HCT116 (cell line): ENCODE measurements around the gene CEMIP2. TPM values are rescaled to one million over a fixed set of nuclear protein-coding genes. Genes with fewer than 3 reads are reported as not detected.

ENCODE experiments used
- ATAC-seq: fragments of 200-7000 bp; cut with Tn5 transposase; 2 replicates; pipeline ENCODE4 v1.9.1; 2020; ENCODE audit warnings: mild to moderate bottlenecking, moderate library complexity
- BruUV-seq: library from RNA; stranded (reverse); fragments of 400-500 nt; replicated peaks from 2 replicates; lab custom pipeline; 2021; lab: Mats Ljungman, UMichigan
- CTCF ChIA-PET: fragments of 300-600 bp; sonication (Branson Sonifier 250); formaldehyde crosslinking; loops from one replicate; lab custom pipeline; 2021; ENCODE audit warnings: antibody characterized with exemption; lab: Charles Lee
- POLR2A ChIA-PET: fragments of 300-600, 350-600 bp; sonication (Branson Sonifier 250); formaldehyde crosslinking; loops from one replicate; lab custom pipeline; 2021; ENCODE audit warnings: antibody characterized with exemption; lab: Charles Lee
- RAD21 ChIA-PET, 2 experiments: fragments of 300-600 bp; sonication (Branson Sonifier 250); formaldehyde crosslinking; loops; one replicate each; lab custom pipeline; 2023; ENCODE audit warnings: low total read pairs in 2 of 2; ENCODE audit not compliant: uncharacterized antibody in 2 of 2, unreplicated experiment in 2 of 2, low non-redundant PET in 1 of 2; lab: Charles Lee
- DNase-seq: peaks from one replicate; pipeline ENCODE4 v3.0.0-alpha.2; 2010; ENCODE audit warnings: low read depth, low spot score
- H2AFZ ChIP-seq: fragments of 200-600 bp; shearing (Covaris generic), sonication (generic); 2 replicates; pipeline ENCODE4 v1.6.1; 2017; ENCODE audit warnings: low read depth, mixed run types, mixed read lengths, antibody characterized with exemption, low read length; ENCODE audit not compliant: poor library complexity, severe bottlenecking
- H3K27ac ChIP-seq: 2 replicates; pipeline ENCODE4 v1.5.1; 2012; ENCODE audit warnings: low read depth, low read length
- H3K27me3 ChIP-seq: fragments of 200-600 bp; sonication (generic); 2 replicates; pipeline ENCODE4 v1.6.1; 2016; ENCODE audit warnings: mixed run types, low read length, mixed read lengths; ENCODE audit not compliant: insufficient read depth
- H3K36me3 ChIP-seq, 2 experiments: fragments of 200-500 bp in 1 of 2; fragments of 200-600 bp in 1 of 2; sonication (Bioruptor generic) in 1 of 2; sonication (generic) in 1 of 2; 2 replicates each; pipeline versions ENCODE4 v1.5.1 to v1.6.1; 2014 to 2016; ENCODE audit warnings: low read length in 2 of 2, inconsistent platforms in 1 of 2, mixed read lengths in 1 of 2, mixed run types in 1 of 2; ENCODE audit not compliant: insufficient read depth in 2 of 2, control insufficient read depth in 1 of 2
- H3K4me1 ChIP-seq, 2 experiments: fragments of 200-600 bp in 1 of 2; sonication (generic) in 1 of 2; 2 replicates each; pipeline versions ENCODE4 v1.5.1 to v1.6.1; 2012 to 2017; ENCODE audit warnings: low read length in 2 of 2, inconsistent platforms in 1 of 2, mild to moderate bottlenecking in 1 of 2, mixed read lengths in 1 of 2, mixed run types in 1 of 2, moderate library complexity in 1 of 2; ENCODE audit not compliant: insufficient read depth in 2 of 2, control insufficient read depth in 1 of 2
- H3K4me2 ChIP-seq: fragments of 200-600 bp; sonication (generic); 2 replicates; pipeline ENCODE4 v1.6.1; 2017; ENCODE audit warnings: mixed run types, low read length, mixed read lengths
- H3K4me3 ChIP-seq, 2 experiments: fragments of 200-600 bp in 1 of 2; sonication (generic) in 1 of 2; replicated peaks in 1 of 2; 2 replicates each; pipeline ENCODE4 v1.5.1; 2011 to 2016; ENCODE audit warnings: low read length in 2 of 2, control low read depth in 1 of 2, low read depth in 1 of 2, mild to moderate bottlenecking in 1 of 2, mixed read lengths in 1 of 2, mixed run types in 1 of 2
- H3K79me2 ChIP-seq: fragments of 200-600 bp; sonication (generic); 2 replicates; pipeline ENCODE4 v1.6.1; 2017; ENCODE audit warnings: mild to moderate bottlenecking, mixed run types, low read length, moderate library complexity, mixed read lengths; ENCODE audit not compliant: insufficient read depth
- H3K9ac ChIP-seq: fragments of 200-600 bp; sonication (generic); 2 replicates; pipeline ENCODE4 v1.6.1; 2016; ENCODE audit warnings: low read length, mixed read lengths
- H3K9me2 ChIP-seq: fragments of 200-600 bp; sonication (generic), shearing (Covaris generic); 2 replicates; pipeline ENCODE4 v1.6.1; 2017; ENCODE audit warnings: mixed run types, mild to moderate bottlenecking, moderate library complexity; ENCODE audit not compliant: insufficient read depth
- H3K9me3 ChIP-seq, 2 experiments: fragments of 200-500 bp in 1 of 2; fragments of 200-600 bp in 1 of 2; sonication (Bioruptor generic) in 1 of 2; sonication (generic) in 1 of 2; 2 replicates each; pipeline ENCODE4 v1.6.1; 2014 to 2017; ENCODE audit warnings: low read length in 2 of 2, mixed read lengths in 2 of 2, inconsistent platforms in 1 of 2, low read depth in 1 of 2, mild to moderate bottlenecking in 1 of 2, mixed run types in 1 of 2, moderate library complexity in 1 of 2; ENCODE audit not compliant: control insufficient read depth in 1 of 2, insufficient read depth in 1 of 2
- H4K20me1 ChIP-seq: fragments of 200-600 bp; sonication (generic), shearing (Covaris generic); 2 replicates; pipeline ENCODE4 v1.6.1; 2017; ENCODE audit warnings: mixed run types, mild to moderate bottlenecking, moderate library complexity; ENCODE audit not compliant: insufficient read depth
- ATF3 ChIP-seq: IDR thresholded peaks from 2 replicates; pipeline ENCODE4 v1.6.1; 2012
- CBX3 ChIP-seq: IDR thresholded peaks from 2 replicates; pipeline ENCODE4 v1.6.1; 2012; ENCODE audit warnings: low read depth
- EGR1 ChIP-seq: IDR thresholded peaks from 2 replicates; pipeline ENCODE4 v1.6.1; 2012; ENCODE audit warnings: low read depth
- EZH2phosphoT487 ChIP-seq: fragments of 200-600 bp; IDR thresholded peaks from 2 replicates; pipeline ENCODE4 v1.6.1; 2018; ENCODE audit warnings: antibody characterized with exemption, borderline replicate concordance
- MAX ChIP-seq: IDR thresholded peaks from 2 replicates; pipeline ENCODE4 v1.6.1; 2012
- REST ChIP-seq: IDR thresholded peaks from 2 replicates; pipeline ENCODE4 v1.6.1; 2012; ENCODE audit warnings: low read depth
- SIN3A ChIP-seq: IDR thresholded peaks from 2 replicates; pipeline ENCODE4 v1.6.1; 2012; ENCODE audit warnings: low read depth
- TCF7L2 ChIP-seq: IDR thresholded peaks from 2 replicates; pipeline ENCODE4 v1.7.0; 2011; ENCODE audit warnings: borderline replicate concordance, inconsistent platforms; ENCODE audit not compliant: insufficient read depth, insufficient read length; ENCODE audit errors: extremely low read depth
- YY1 ChIP-seq: IDR thresholded peaks from 2 replicates; pipeline ENCODE4 v1.6.1; 2011; ENCODE audit warnings: low read length, low read depth, moderate library complexity, mild to moderate bottlenecking; ENCODE audit not compliant: insufficient replicate concordance; ENCODE audit errors: extremely low read depth
- ZFX ChIP-seq: fragments of 450-650 bp; IDR thresholded peaks from 2 replicates; pipeline ENCODE4 v1.6.1; 2017
- intact Hi-C: fragments of 100-400 bp; cut with micrococcal nuclease; formaldehyde crosslinking; loops from 2 replicates; pipeline ENCODE4 v1.10.0; 2022
- total RNA-seq: library from RNA; stranded (reverse); gene quantifications from one replicate; pipeline ENCODE4 v1.2.1, GENCODE V29; 2021; ENCODE audit not compliant: unreplicated experiment

Gene CEMIP2
- total RNA-seq, 1 experiment from 2014 or later: 14.3 TPM

- H3K9me3 ChIP-seq: no peaks in the 10 kb centered on the region
- DNase-seq (no peak), ATAC-seq (no peak)
- H3K4me1 ChIP-seq: peaks cover 2 to 7% of the 10 kb centered on the region in 2 experiments
- H3K4me2 ChIP-seq: no peak overlapping the region
- H3K9me2 ChIP-seq: no peaks in the 10 kb centered on the region
- H3K36me3 ChIP-seq: peaks cover 0 to 6% of the 10 kb centered on the region in 2 experiments; a peak in 2 of 4 replicates
- ChIA-PET RAD21 (no interaction called here), CTCF (interaction anchor here (1.0 kb wide), 1 partner anchor 17 kb away, joined by 3 read pairs; no protein-coding TSS in a partner anchor), POLR2A (no interaction called here)
- no peak overlapping the region for H3K4me3 ChIP-seq
- no peaks in the 10 kb centered on the region; the same call in 1 of the 2 replicates for H4K20me1 ChIP-seq
- H3K27me3 ChIP-seq: no peaks in the 10 kb centered on the region
- no peak overlapping the region for H3K9ac ChIP-seq
- H2AFZ ChIP-seq: no peak overlapping the region
- TF ChIP-seq SIN3A (no peak), CBX3 (no peak), ZFX (no peak), EZH2phosphoT487 (no peak), MAX (no peak), TCF7L2 (no peak), EGR1 (no peak), ATF3 (no peak), REST (no peak), YY1 (no peak)
- intact Hi-C loops: no loop called here
- no peaks in the 10 kb centered on the region for H3K79me2 ChIP-seq
- H3K27ac ChIP-seq: no peak overlapping the region
- no TSS peak for BruUV-seq
Measured at GRCh38 chr9:71733176-71733575, 35.1 kb downstream of the CEMIP2 start.
